Panc1 (cell line): ENCODE measurements around the gene MAP2K4. TPM values are rescaled to one million over a fixed set of nuclear protein-coding genes. Genes with fewer than 3 reads are reported as not detected.

Source experiments
- ATAC-seq: fragments of 200-7000 bp; cut with Tn5 transposase; 2 replicates; pipeline ENCODE4 v1.9.1; 2020; ENCODE audit warnings: mild to moderate bottlenecking, moderate library complexity
- BruUV-seq: library from RNA; stranded (reverse); fragments of 400-500 nt; replicated peaks from 2 replicates; lab custom pipeline; 2021; lab: Mats Ljungman, UMichigan
- CTCF ChIA-PET: fragments of 300-600 bp; sonication (Branson Sonifier 250); formaldehyde crosslinking; loops from one replicate; lab custom pipeline; 2022; ENCODE audit warnings: antibody characterized with exemption; lab: Charles Lee
- POLR2A ChIA-PET: fragments of 300-600 bp; sonication (Branson Sonifier 250); formaldehyde crosslinking; loops from one replicate; lab custom pipeline; 2022; ENCODE audit warnings: antibody characterized with exemption; lab: Charles Lee
- DNase-seq: peaks from one replicate; pipeline ENCODE4 v3.0.0-alpha.2; 2010; ENCODE audit warnings: low read depth, low spot score
- H3K27ac ChIP-seq: 2 replicates; pipeline ENCODE4 v1.5.1; 2011; ENCODE audit warnings: mild to moderate bottlenecking, low read length, inconsistent platforms
- H3K27me3 ChIP-seq: fragments of 200-500 bp; sonication (Bioruptor generic); 2 replicates; pipeline ENCODE4 v1.6.0; 2014; ENCODE audit warnings: low read length, inconsistent platforms; ENCODE audit not compliant: control insufficient read depth, insufficient read depth
- H3K36me3 ChIP-seq: fragments of 200-500 bp; sonication (Bioruptor generic); 2 replicates; pipeline ENCODE4 v1.5.1; 2014; ENCODE audit warnings: inconsistent platforms, mild to moderate bottlenecking, low read length, moderate library complexity; ENCODE audit not compliant: control insufficient read depth, insufficient read depth
- H3K4me1 ChIP-seq: 2 replicates; pipeline ENCODE4 v1.5.1; 2011; ENCODE audit warnings: inconsistent platforms, mild to moderate bottlenecking, low read length, moderate library complexity; ENCODE audit not compliant: control insufficient read depth, insufficient read depth
- H3K4me3 ChIP-seq, 2 experiments: 2 replicates each; pipeline ENCODE4 v1.5.1; 2011 to 2012; ENCODE audit warnings: low read depth in 2 of 2, low read length in 2 of 2, mild to moderate bottlenecking in 2 of 2, inconsistent platforms in 1 of 2, moderate library complexity in 1 of 2
- H3K9me3 ChIP-seq: fragments of 200-500 bp; sonication (Bioruptor generic); 2 replicates; pipeline ENCODE4 v1.5.1; 2014; ENCODE audit warnings: low read depth, mild to moderate bottlenecking, inconsistent platforms, low read length, moderate library complexity; ENCODE audit not compliant: control insufficient read depth, insufficient read depth
- POLR2AphosphoS5 ChIP-seq: IDR thresholded peaks from 2 replicates; pipeline ENCODE4 v1.6.1; 2012; ENCODE audit warnings: mild to moderate bottlenecking, low read depth, low read length, moderate library complexity
- SIN3A ChIP-seq: IDR thresholded peaks from 2 replicates; pipeline ENCODE4 v1.6.1; 2012; ENCODE audit warnings: low read depth, mild to moderate bottlenecking, low read length, moderate library complexity, borderline replicate concordance; ENCODE audit not compliant: insufficient read depth
- TCF7L2 ChIP-seq: IDR thresholded peaks from 2 replicates; pipeline ENCODE4 v1.6.1; 2011; ENCODE audit warnings: mild to moderate bottlenecking, low read depth, low read length, inconsistent platforms
- in situ Hi-C: cut with HindIII; loops from 2 replicates; pipeline ENCODE4 v1.10.0; 2016; ENCODE audit warnings: low sequenced_read_pairs, low pct_unique_long_range_greater_than_20kb
- intact Hi-C: fragments of 100-400 bp; cut with micrococcal nuclease; formaldehyde crosslinking; loops from one replicate; pipeline ENCODE4 v1.10.0; 2022; ENCODE audit not compliant: unreplicated experiment
- total RNA-seq: library from RNA; stranded (reverse); gene quantifications from one replicate; pipeline ENCODE4 v1.2.1, GENCODE V29; 2021; ENCODE audit not compliant: unreplicated experiment
- TF ChIP-seq, protein P1 (sequence below), 2 experiments: IDR thresholded peaks; 2 replicates each; pipeline ENCODE4 v1.6.1; 2011 to 2012; ENCODE audit warnings: low read depth in 2 of 2, control low read depth in 1 of 2, low read length in 1 of 2, mild to moderate bottlenecking in 1 of 2, moderate library complexity in 1 of 2; ENCODE audit not compliant: insufficient read depth in 1 of 2
- TF ChIP-seq, protein P2 (sequence below): fragments of 450-650 bp; IDR thresholded peaks from 2 replicates; pipeline ENCODE4 v1.5.1; 2017; ENCODE audit warnings: mild to moderate bottlenecking

The MAP2K4 gene
- total RNA-seq, 1 experiment from 2014 or later = 16.8 TPM

DNA sequence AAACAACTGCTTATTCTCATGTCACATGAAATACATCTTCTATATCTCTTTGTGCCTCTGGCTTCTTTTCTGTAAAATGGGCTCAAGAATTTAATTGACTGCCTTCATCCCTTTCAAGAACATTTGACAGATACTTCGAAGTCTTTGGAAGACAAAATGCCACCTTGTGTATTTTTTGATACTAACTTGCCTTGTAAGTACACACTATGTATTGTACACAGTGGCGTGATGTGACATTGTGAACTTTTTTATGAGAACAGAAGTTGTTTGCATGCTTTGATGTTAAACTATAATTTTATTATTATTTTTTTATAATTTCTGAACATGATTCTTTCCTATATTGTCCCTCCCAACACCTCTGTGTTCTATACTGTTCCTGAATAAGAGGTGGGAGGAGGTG lies 73.7 kb downstream of the MAP2K4 start:
- BruUV-seq = no TSS peak
- no peaks in the 10 kb centered on the region for H3K9me3 ChIP-seq
- no peaks in the 10 kb centered on the region for H3K27me3 ChIP-seq
- H3K27ac ChIP-seq = no peak overlapping the region
- intact Hi-C loops = no loop called here
- no peaks in the 10 kb centered on the region; the same call in 1 of the 2 replicates for H3K4me1 ChIP-seq
- TF ChIP-seq POLR2AphosphoS5 = no peak
- TF ChIP-seq, protein P1, sequence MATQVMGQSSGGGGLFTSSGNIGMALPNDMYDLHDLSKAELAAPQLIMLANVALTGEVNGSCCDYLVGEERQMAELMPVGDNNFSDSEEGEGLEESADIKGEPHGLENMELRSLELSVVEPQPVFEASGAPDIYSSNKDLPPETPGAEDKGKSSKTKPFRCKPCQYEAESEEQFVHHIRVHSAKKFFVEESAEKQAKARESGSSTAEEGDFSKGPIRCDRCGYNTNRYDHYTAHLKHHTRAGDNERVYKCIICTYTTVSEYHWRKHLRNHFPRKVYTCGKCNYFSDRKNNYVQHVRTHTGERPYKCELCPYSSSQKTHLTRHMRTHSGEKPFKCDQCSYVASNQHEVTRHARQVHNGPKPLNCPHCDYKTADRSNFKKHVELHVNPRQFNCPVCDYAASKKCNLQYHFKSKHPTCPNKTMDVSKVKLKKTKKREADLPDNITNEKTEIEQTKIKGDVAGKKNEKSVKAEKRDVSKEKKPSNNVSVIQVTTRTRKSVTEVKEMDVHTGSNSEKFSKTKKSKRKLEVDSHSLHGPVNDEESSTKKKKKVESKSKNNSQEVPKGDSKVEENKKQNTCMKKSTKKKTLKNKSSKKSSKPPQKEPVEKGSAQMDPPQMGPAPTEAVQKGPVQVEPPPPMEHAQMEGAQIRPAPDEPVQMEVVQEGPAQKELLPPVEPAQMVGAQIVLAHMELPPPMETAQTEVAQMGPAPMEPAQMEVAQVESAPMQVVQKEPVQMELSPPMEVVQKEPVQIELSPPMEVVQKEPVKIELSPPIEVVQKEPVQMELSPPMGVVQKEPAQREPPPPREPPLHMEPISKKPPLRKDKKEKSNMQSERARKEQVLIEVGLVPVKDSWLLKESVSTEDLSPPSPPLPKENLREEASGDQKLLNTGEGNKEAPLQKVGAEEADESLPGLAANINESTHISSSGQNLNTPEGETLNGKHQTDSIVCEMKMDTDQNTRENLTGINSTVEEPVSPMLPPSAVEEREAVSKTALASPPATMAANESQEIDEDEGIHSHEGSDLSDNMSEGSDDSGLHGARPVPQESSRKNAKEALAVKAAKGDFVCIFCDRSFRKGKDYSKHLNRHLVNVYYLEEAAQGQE (IDR thresholded peaks at IDR 0.05; ENCODE audit: insufficient read depth in 1 of 2, low read depth in 2 of 2, low read length in 1 of 2) = no peak
- TF ChIP-seq SIN3A = no peak
- TF ChIP-seq, protein P2, sequence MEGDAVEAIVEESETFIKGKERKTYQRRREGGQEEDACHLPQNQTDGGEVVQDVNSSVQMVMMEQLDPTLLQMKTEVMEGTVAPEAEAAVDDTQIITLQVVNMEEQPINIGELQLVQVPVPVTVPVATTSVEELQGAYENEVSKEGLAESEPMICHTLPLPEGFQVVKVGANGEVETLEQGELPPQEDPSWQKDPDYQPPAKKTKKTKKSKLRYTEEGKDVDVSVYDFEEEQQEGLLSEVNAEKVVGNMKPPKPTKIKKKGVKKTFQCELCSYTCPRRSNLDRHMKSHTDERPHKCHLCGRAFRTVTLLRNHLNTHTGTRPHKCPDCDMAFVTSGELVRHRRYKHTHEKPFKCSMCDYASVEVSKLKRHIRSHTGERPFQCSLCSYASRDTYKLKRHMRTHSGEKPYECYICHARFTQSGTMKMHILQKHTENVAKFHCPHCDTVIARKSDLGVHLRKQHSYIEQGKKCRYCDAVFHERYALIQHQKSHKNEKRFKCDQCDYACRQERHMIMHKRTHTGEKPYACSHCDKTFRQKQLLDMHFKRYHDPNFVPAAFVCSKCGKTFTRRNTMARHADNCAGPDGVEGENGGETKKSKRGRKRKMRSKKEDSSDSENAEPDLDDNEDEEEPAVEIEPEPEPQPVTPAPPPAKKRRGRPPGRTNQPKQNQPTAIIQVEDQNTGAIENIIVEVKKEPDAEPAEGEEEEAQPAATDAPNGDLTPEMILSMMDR = no peak
- TF ChIP-seq TCF7L2 = no peak
- in situ Hi-C loops = no loop called here
- no peaks in the 10 kb centered on the region for H3K36me3 ChIP-seq
- ChIA-PET POLR2A (no interaction called here), CTCF (no interaction called here)
- ATAC-seq (no peak), DNase-seq (no peak)
- no peak overlapping the region for H3K4me3 ChIP-seq

DNA sequence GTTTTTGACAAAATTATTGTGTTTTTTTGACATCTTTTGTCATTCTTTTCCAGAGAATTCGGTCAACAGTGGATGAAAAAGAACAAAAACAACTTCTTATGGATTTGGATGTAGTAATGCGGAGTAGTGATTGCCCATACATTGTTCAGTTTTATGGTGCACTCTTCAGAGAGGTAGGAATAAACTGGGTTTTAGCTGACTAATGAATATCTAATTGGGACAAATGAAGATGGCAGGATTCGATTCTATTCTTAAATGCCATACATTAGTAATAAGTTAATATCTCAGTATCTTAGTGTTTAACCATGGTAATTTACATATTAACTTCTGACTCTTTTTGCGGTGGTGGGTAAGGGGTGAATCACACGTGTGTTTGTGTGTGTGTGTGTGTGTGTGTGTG lies 74.8 kb downstream of the MAP2K4 start:
- H3K27me3 ChIP-seq = no peaks in the 10 kb centered on the region
- CTCF ChIA-PET = no interaction called here

More for the DNA sequence above, 74.8 kb downstream of the MAP2K4 start:
- no peak for ATAC-seq
- BruUV-seq = no TSS peak
- POLR2A ChIA-PET = no interaction called here
- intact Hi-C loops (no loop called here), in situ Hi-C loops (no loop called here)
- H3K9me3 ChIP-seq = no peaks in the 10 kb centered on the region
- TF ChIP-seq, protein P1 (IDR thresholded peaks at IDR 0.05; ENCODE audit: insufficient read depth in 1 of 2, low read depth in 2 of 2, low read length in 1 of 2) = no peak
- TF ChIP-seq, protein P2 = no peak
- no peak for TF ChIP-seq TCF7L2
- TF ChIP-seq POLR2AphosphoS5 = no peak
- TF ChIP-seq SIN3A = no peak
- no peaks in the 10 kb centered on the region for H3K4me1 ChIP-seq
- no peak overlapping the region for H3K4me3 ChIP-seq
- H3K36me3 ChIP-seq = no peaks in the 10 kb centered on the region
- no peak overlapping the region for H3K27ac ChIP-seq
- DNase-seq = no peak
